HG02885 (cell line): ENCODE measurements around the gene FREM1.

Experiments
- ATAC-seq: cut with Tn5 transposase; IDR thresholded peaks from one replicate; pipeline ENCODE4 v1.9.1; 2021; ENCODE audit warnings: mild to moderate bottlenecking; ENCODE audit not compliant: unreplicated experiment, poor library complexity

The FREM1 gene

DNA sequence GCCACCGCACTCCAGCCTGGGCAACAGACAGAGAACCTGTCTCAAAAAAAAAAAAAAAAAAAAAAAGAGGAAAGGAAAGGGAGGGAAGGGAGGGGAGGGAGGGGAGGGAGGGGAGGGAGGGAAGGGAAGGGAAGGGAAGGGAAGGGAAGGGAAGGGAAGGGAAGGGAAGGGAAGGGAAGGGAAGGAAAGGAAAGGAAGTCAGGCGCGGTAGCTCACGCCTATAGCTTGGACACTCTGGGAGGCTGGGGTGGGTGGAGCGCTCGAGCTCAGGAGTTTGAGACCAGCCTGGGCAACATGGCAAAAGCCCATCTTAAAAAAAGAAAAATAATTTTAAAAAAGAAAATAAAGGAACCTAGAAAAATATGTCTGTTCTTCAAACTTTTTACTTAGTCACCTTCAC, 131.7 kb downstream of the FREM1 start:
- no peak for ATAC-seq

DNA sequence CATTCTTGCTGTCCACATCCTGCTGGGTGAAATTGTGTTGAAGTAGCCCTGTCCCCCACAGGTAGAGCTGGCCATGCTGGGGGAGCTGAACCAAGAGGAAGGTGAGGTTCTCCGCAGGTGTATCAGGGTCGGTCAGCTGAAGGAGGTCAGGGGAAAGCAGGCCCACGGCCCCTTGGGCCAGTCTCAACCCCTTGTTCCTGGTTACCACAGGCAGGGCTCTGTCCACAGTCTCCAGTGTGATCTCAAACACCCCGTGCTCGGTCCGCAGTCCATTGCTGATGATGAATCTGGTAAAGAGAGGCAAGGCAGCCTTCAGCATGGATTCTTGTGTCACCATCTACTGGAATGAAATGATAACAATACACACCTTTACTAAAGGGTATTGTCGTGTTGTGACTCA, 134.3 kb downstream of the FREM1 start:
- ATAC-seq: no peak

DNA sequence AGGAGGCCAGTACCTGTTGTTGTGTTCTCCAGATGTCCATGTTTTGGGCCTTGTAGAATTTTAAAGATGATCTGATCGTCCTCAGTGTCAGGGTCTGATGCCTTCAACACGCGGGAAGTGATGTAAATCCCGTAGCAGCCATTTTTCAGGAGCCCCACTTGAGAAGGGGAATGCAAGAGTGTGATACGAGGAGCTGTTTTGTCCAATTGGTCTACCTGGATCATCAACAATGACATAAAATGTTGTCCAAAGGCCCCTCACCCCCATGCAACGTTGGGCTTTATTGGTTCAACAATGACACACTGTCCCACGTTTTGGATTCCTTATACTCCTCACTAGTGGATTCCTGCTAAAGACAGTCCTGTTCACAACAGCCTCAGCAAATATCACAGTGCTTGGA, 139.6 kb downstream of the FREM1 start:
- no peak for ATAC-seq

DNA sequence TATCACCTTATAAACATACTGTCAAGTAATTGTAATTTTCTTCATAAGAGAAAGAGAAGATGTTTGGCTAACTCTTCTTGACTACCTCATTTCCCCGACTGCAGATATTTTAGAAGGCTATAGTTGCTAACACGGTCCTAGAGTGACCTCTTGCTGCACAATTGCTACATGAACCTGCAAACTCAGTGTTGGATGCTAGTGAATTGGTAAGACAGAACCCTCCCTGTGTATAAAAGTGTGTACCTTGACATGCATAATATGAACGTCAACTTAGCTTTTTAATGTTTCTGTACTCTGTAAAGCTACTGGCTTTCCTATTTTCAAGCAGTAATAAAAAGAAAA, 141.0 kb downstream of the FREM1 start:
- ATAC-seq: peak; percentile 69

DNA sequence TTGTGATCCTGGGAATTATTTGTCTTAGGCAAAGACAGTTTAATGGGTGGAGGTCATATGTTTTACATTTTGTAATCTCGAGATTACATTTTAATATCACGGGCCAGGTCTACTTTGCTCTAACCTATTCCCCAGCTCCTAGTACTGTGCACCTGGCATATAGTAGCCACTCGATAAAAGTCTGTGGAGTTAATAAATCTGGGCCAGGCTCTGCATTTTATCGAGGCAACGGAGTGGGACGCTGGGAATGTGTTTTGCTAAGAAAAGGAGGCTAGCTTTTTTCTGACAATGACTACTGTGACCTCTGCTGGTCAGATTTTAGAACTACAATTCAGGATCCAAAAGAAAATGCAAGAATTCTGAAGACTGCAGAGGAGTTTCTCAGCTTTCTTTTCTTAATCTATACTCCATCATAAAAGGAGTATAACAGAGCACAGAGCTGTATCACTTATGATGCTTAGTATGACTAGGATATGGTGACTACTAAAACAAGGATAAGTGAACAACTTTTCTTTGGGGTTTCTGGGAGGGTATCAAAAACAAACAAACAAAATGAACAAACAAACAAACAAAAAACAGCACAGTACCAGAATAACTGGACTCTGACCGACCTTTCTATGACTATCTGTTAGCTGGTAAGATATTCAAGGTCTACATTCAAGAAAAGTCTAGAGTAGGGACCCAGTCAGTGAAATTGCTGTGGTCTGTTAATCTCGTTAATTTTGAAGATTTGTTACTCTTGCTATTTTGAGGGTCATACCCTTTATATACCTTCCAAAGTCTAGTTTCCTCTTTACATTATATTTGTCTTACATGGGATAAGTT, 141.6 kb downstream of the FREM1 start:
- peak; percentile 65 for ATAC-seq

DNA sequence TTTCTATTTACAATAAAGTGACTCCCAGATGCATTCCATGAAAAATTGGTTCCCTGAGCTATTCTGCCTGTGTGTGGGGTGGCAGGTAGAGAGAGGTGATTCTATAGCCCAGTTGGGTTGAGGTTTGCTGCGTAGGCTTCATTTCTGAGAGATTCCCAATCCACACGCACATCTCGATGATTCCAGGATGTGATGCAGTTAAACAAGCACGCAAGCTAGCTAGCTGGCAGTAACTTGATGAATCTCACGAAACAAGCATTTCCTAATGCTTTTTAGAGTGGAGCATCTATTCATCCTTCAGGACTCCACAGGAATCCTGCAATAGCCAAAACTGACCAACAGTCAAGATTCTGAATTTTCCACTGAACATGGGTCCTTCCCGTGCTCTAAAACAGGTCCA, 143.9 kb downstream of the FREM1 start:
- no peak for ATAC-seq

DNA sequence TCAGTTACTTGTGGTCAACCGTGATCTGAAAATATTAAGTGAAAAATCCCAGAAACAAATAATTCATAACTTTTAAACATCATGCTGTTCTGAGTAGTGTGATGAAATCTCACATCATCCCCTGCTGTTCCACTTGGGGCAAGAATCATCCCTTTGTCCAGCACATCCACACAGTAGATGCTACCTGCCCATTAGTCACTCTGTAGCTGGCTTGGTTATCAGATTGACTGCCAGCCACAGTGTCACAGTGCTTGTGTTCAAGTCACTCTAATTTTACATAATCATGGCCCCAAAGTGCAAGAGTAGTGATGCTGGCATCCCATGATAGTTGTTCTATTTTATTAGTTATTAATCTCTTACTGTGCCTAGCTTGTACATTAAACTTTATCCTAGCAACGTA, 148.6 kb downstream of the FREM1 start:
- no peak for ATAC-seq

DNA sequence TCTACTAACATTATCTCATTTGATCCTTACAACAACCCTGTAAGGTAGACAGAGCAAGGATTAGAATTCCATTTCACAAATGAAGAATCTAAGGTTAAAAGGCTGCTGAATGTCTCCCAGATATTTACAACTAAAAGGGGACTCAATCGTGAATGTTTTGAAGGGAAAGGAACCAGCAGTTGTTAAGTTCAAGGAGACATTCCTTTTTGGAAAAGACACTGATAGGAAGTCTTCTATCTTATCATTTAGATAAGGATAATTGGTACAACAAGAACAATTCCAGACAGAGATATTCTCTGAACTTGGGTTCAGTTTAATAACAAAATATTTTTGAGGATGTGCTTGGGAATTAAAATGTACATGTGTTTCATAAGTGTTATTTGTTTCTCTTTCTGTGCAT, 150.2 kb downstream of the FREM1 start:
- no peak for ATAC-seq

DNA sequence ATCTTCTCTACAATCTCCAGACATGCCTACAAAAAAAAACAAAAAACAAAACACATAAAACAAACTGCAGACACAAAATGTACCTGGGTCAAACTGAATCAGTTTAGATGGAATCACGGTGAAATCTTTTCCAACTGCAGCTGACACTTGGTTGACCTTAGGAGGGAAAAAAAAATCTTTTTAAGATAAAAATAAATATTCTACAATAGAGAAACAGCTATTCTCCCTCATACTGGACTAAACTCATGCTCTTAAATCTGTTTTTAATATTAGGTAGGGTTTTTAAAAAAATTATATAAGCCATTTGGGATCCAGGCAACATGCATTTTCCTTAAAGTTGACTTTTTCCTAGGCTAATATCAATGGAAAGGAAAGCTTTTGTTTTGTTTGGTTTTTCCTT, 153.9 kb downstream of the FREM1 start:
- no peak for ATAC-seq

DNA sequence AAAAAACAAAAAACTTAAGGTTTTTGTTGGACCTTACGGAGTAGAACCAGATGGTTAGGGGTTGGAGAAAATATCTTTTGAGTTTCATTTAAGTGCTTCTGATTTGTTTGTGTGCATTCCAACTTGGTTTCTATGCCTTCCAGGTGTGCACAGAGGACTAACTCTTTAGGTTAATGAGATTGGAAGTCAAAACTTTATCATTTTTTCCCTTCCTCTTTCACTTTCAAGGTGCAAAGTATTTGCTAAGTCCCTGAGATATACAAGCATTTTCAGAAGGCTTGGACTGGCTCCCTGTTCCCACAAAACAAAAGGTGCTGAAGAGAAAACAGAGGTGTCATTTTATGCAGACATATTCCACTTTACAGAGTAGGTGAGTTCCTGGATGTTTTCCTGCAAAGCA, 157.4 kb downstream of the FREM1 start:
- ATAC-seq: no peak

DNA sequence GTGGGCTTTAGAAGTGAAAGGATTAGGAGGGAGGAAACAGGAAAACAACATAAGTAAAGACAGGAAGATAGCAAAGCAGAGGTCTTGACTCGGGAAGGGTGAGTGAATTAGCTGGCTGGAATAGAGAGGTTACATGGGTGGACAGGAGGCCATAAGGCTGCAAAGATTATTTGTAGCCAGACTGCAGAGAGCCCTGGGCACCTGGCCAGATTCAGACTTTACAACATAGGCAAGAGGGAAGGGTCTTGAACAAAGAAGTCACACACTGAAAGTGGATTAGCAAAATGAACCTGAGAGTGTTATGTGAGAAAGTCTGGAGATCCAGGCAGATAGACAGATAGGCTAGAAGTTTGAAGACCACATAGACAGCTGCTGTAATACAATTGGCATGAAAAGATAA, 158.0 kb downstream of the FREM1 start:
- no peak for ATAC-seq

DNA sequence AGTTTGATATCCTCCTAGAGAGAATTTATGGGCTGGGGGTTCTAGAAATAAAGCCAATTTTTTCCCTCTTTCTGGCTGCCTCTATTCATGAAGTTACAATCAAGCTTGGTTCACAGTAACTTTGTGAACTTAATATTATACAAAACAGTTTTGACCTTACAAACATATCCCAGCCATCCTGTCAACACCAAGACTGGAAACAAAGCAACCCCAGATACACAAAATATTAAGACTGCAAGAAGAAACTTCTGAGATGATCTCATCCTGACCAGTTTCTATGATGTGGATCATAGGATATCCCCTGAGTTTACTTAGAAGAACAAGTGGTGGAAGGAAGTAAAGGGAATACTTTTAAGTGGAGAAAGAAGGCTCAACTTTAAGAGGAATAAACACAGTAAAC, 159.4 kb downstream of the FREM1 start:
- no peak for ATAC-seq

DNA sequence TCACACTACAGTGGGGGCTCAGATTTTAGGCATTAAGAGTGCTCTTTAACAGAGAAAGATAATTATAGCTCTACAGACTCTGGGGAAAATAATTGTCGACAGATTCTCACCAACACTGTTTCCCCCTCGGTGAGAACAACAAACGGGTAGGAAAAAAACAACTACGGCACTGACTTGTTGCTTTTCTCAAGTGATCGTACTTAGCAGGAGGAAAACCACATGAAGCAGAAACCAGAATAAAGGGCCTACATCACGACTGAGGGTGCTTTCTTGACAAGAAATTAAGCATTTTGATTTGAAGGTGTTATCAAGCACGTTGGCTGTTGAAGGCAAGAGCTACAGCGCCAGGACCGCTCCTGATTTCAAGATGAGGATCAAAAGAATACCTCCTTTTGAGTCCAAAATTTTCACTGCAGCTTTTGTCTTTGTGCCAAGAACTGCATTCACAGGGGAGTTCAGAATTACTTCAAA, 160.5 kb downstream of the FREM1 start:
- no peak for ATAC-seq

DNA sequence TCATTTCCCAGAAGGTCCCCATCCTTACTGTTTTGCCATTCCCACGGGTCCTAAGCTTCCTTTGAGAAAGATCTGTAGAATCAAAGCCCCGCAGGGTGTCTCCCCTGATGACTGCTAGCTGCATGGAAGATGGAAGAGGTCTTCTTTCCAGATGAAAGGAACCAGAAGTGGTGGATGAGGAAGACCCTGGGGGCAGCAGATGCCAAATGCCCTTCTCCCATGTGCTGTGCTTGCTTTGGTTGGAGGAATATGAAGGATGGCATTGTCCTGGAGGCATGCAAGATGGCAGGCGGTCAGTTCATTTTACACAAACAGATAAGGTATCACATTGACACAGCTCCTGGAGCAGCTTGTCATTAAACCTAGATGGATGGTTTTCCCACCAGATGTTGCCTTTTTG, 161.9 kb downstream of the FREM1 start:
- no peak for ATAC-seq

DNA sequence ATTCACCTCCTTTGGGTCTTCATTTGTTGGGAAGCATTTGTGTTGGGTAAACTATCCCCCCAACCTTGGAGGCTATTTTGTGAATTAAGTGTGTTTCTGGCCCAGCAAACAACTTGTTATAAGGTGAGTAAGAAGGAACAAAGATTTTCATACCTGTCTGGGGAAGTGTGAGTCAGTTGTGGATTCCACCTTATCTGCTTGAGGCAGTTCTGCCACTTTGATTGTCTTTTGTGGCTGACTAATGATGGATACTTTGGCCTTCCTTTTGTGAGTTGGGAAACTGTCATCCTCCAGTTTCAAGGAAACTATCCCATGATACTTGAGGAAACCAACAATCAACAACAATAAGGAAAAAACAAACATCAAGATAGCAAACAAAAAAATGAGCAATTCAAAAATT, 163.1 kb downstream of the FREM1 start:
- no peak for ATAC-seq

DNA sequence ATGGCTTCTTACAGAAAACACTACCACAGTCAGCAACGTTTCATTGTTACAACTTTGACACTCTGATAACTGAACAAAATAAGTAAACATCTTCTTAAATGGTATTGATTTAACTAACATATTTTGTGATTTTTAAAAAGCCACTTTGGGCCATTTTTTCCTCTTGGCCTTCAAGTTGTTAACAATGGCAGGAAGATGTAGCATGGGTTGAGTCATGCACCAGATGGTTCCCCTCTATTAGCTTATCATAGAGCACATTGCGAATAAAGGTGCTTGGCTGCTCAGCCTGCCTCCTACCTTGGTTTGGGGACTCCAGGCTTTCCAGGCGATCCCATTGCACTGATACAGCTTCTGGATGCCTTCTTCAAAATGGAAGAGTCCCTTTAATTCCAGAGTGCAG, 163.6 kb downstream of the FREM1 start:
- ATAC-seq: no peak

DNA sequence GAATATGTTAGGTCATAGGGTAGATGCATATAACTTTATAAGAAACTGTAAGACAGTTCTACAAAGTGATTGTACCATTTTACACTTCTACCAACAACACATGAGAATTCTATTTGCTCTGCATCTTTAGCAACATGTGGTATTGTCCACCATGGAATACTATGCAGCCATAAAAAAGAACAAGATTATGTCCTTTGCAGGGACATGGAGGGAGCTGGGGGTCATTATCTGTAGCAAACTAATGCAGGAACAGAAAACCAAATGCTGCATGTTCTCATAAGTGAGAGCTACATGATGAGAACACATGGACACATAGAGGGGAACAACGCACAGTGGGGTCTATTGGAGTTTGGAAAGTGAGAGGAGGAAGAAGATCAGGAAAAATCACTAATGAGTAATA, 165.5 kb downstream of the FREM1 start:
- no peak for ATAC-seq

DNA sequence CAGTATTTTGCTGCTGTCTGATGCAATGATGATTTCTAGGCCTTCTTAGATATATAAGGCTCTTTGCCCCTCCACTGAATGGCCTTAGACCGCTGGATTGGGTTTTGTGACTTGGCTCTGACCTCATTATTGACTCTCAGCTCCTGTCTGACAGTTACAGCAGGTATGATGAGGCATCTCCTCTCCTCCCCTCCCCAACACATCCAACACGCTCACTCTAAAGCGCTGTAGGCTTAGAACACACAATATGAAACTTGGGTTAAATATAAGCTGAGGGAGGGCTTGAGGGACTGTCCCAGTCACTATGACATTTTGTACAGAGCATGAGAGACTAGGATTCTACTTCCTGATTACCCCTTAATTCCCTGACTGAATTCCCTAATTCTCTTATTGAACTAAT, 168.9 kb downstream of the FREM1 start:
- no peak for ATAC-seq

DNA sequence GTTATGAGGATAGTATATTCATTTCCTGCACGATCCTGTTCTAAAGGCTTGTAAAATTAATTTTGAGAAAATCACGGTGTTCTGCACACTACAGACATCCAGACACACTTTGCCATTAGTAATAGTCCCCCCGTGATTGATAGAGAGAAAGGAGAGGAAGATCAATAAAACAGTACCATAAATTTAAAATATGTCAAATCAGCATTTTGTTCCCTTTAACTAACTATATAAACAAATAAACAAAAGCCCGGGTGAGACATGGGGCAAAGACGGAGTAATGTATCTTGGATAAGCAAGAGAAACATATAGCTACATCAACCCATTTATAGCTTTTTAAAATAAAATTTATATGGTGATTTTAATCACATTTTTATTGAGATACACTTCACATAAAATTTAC, 177.1 kb downstream of the FREM1 start:
- ATAC-seq: no peak

DNA sequence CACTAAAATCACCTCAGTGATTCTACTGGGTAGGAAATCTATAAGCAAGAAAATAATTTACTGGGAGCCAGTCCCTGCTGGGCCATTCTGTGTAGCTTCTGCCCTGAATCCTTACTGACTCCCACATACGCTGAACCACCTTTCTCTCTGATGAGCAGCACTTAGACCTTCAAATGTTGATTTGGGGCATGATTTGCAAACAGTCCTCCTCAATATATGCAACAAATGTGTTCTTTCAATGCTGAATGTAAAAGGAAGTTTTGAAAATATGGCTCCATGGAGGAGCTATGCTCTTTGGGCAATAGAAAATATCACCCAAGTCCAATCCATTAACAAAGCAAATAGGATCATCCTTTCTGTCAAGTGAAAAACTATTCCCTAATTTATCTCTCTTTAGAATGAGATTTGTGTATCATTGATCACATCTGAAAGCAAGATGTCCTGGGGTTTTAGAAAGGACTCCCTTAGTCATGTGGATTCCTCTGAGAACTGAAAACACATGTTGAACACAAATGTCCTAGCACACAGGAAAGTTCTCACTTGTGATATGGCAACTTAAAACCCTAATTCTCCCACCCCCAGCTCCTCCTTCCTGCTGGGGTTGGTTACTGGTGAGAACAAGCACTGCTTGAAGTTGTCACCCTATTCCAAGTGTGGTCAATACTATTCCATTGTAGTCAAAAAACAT, 178.8 kb downstream of the FREM1 start:
- no peak for ATAC-seq

DNA sequence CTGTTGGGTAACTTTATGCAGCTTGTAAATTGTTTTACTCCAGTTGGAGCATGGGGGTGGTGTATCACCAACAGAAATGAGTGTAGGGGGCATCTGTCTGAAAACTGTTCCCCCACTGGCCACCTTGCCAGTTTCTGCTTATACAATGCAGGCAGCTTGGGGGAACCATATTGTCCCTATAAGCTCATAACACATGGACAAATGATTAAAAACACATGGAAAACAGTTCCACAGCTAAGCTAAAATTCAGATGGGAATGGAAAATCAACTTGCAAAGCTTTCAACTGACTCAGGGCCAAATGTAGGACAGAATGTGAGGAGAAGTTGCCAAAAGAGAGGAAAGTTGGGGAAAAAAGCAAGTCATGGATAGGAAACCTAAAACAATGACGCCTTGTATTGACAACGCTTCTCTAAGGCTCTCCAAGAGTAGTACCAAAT, 179.7 kb downstream of the FREM1 start:
- ATAC-seq: no peak

DNA sequence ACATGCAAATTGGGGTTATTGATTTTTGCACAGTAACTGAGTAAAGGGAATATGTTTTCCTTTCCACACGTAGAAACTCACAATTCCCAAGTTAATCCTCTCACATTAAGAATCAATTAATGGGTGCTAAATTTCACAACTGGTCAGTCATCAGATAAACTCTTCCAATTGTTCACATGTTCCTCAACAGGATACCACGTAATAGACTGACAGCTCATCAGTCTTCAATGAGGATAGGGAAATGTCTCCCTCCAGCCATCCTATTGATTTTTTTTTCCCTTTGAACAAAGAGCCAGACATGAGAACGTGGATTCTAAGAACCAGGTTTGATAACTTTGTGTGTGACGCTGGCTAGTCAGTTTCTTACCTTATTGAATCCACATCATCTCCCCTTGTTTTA, 186.9 kb downstream of the FREM1 start:
- ATAC-seq: no peak
